ENCODE data around the gene FUT3. TPM values are rescaled to one million over a fixed set of nuclear protein-coding genes. Genes with fewer than 3 reads are reported as not detected.
"Not testable (repeated sequence)": the region's sequence is repeated elsewhere in the genome, so short reads cannot be mapped to it uniquely, and the experiment has no call there.

The FUT3 gene
- total RNA-seq, 1 donor from 2014 or later, result 0.84 TPM

DNA sequence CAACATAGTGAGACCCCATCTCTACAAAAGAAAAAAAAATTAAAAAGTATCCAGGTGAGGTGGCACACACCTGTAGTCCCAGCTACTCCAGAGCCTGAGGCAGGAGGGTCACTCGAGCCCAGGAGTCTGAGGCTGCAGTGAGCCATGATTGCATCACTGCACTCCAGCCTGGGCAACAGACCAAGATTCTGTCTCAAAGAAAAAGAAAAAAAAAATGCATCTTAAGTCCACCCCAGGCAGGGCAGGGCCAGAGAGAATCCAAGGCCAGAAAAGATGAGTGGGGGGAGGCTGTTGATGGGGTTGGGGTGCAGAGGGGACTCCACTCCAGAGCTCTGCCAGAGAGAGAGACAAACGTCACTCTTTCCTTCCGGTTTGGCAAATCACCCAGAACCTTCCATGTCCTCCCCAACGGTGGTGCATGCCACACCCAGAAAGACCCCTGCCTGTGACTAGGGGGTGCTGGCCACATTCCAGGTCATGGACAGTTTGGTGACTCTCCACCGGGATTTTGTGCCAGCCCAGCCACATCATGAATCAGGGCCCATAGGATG is 431 bp downstream of the FUT3 start:
- Histone ChIP-seq H3K9ac (ENCODE audit: low read length) (no peak overlapping the region), H3K4me3 (ENCODE audit: insufficient read depth, low read depth, low read length) (no peak overlapping the region), H3K27me3 (ENCODE audit: insufficient read depth, low read length) (peaks cover 16% of the 10 kb centered on the region), H3K79me2 (ENCODE audit: insufficient read depth, low read length) (no peaks in the 10 kb centered on the region), H3K36me3 (ENCODE audit: insufficient read depth, low read length) (no peaks in the 10 kb centered on the region), H2AFZ (ENCODE audit: low read depth, low read length) (no peak overlapping the region), H3K27ac (ENCODE audit: low read depth, low read length) (no peak overlapping the region), H4K20me1 (ENCODE audit: insufficient read depth, low read length) (no peaks in the 10 kb centered on the region), H3K4me1 (ENCODE audit: insufficient read depth, low read length) (no peaks in the 10 kb centered on the region), H3K9me3 (ENCODE audit: insufficient read depth, low read depth, low read length) (no peaks in the 10 kb centered on the region), H3K4me2 (ENCODE audit: low read length) (no peak overlapping the region)
- peak overlapping the region; percentile 83 for H3K27ac Mint-ChIP-seq (ENCODE audit: unreplicated experiment)
- no peak overlapping the region for H3K4me3 Mint-ChIP-seq (ENCODE audit: unreplicated experiment)
- H3K36me3 Mint-ChIP-seq (ENCODE audit: low read depth, unreplicated experiment), result no peaks in the 10 kb centered on the region
- H3K9me3 Mint-ChIP-seq (ENCODE audit: unreplicated experiment), result peaks cover 2% of the 10 kb centered on the region
- FAIRE-seq (no peak), DNase-seq (ENCODE audit: low read depth) (peak; percentile 46)
- H3K4me1 Mint-ChIP-seq (ENCODE audit: low read depth, unreplicated experiment), result peaks cover 2% of the 10 kb centered on the region
- TF ChIP-seq, protein P1, sequence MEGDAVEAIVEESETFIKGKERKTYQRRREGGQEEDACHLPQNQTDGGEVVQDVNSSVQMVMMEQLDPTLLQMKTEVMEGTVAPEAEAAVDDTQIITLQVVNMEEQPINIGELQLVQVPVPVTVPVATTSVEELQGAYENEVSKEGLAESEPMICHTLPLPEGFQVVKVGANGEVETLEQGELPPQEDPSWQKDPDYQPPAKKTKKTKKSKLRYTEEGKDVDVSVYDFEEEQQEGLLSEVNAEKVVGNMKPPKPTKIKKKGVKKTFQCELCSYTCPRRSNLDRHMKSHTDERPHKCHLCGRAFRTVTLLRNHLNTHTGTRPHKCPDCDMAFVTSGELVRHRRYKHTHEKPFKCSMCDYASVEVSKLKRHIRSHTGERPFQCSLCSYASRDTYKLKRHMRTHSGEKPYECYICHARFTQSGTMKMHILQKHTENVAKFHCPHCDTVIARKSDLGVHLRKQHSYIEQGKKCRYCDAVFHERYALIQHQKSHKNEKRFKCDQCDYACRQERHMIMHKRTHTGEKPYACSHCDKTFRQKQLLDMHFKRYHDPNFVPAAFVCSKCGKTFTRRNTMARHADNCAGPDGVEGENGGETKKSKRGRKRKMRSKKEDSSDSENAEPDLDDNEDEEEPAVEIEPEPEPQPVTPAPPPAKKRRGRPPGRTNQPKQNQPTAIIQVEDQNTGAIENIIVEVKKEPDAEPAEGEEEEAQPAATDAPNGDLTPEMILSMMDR (IDR thresholded peaks at IDR 0.05; ENCODE audit: insufficient read depth, low read depth, low read length), result no peak
- TF ChIP-seq EZH2 (IDR thresholded peaks at IDR 0.05; ENCODE audit: insufficient read depth, low read length), result no peak
- peaks cover 15% of the 10 kb centered on the region for H3K27me3 Mint-ChIP-seq (ENCODE audit: low read depth, unreplicated experiment)

GRCh38 chr19:5850189-5850588 is 1.1 kb downstream of the FUT3 start:
- H3K36me3 Mint-ChIP-seq (ENCODE audit: low read depth, unreplicated experiment), result no peaks in the 10 kb centered on the region
- Histone ChIP-seq H3K27ac (ENCODE audit: low read depth, low read length) (no peak overlapping the region), H3K4me1 (ENCODE audit: insufficient read depth, low read length) (no peaks in the 10 kb centered on the region), H3K9ac (ENCODE audit: low read length) (no peak overlapping the region), H3K4me2 (ENCODE audit: low read length) (no peak overlapping the region), H3K27me3 (ENCODE audit: insufficient read depth, low read length) (peaks cover 10% of the 10 kb centered on the region), H3K36me3 (ENCODE audit: insufficient read depth, low read length) (no peaks in the 10 kb centered on the region), H3K79me2 (ENCODE audit: insufficient read depth, low read length) (no peaks in the 10 kb centered on the region), H2AFZ (ENCODE audit: low read depth, low read length) (no peak overlapping the region), H4K20me1 (ENCODE audit: insufficient read depth, low read length) (no peaks in the 10 kb centered on the region), H3K4me3 (ENCODE audit: insufficient read depth, low read depth, low read length) (no peak overlapping the region), H3K9me3 (ENCODE audit: insufficient read depth, low read depth, low read length) (no peaks in the 10 kb centered on the region)
- no peak overlapping the region for H3K4me3 Mint-ChIP-seq (ENCODE audit: unreplicated experiment)
- FAIRE-seq, result no peak
- peaks cover 15% of the 10 kb centered on the region for H3K27me3 Mint-ChIP-seq (ENCODE audit: low read depth, unreplicated experiment)
- H3K9me3 Mint-ChIP-seq (ENCODE audit: unreplicated experiment), result peaks cover 2% of the 10 kb centered on the region
- TF ChIP-seq, protein P1 (IDR thresholded peaks at IDR 0.05; ENCODE audit: insufficient read depth, low read depth, low read length), result no peak
- TF ChIP-seq EZH2 (IDR thresholded peaks at IDR 0.05; ENCODE audit: insufficient read depth, low read length), result no peak
- no peak overlapping the region for H3K27ac Mint-ChIP-seq (ENCODE audit: unreplicated experiment)
- H3K4me1 Mint-ChIP-seq (ENCODE audit: low read depth, unreplicated experiment), result peaks cover 2% of the 10 kb centered on the region
- DNase-seq (ENCODE audit: low read depth), result no peak

- not testable (repeated sequence) for H3K4me3 Mint-ChIP-seq (ENCODE audit: unreplicated experiment); H3K79me2 ChIP-seq (ENCODE audit: insufficient read depth, low read length); H3K4me1 Mint-ChIP-seq (ENCODE audit: low read depth, unreplicated experiment); H4K20me1 ChIP-seq (ENCODE audit: insufficient read depth, low read length); H3K4me3 ChIP-seq (ENCODE audit: insufficient read depth, low read depth, low read length); H3K9ac ChIP-seq (ENCODE audit: low read length); H3K27me3 Mint-ChIP-seq (ENCODE audit: low read depth, unreplicated experiment); H3K9me3 ChIP-seq (ENCODE audit: insufficient read depth, low read depth, low read length); H3K4me1 ChIP-seq (ENCODE audit: insufficient read depth, low read length); H2AFZ ChIP-seq (ENCODE audit: low read depth, low read length); DNase-seq (ENCODE audit: low read depth); H3K36me3 ChIP-seq (ENCODE audit: insufficient read depth, low read length); H3K36me3 Mint-ChIP-seq (ENCODE audit: low read depth, unreplicated experiment); H3K27ac ChIP-seq (ENCODE audit: low read depth, low read length); H3K4me2 ChIP-seq (ENCODE audit: low read length); H3K9me3 Mint-ChIP-seq (ENCODE audit: unreplicated experiment); H3K27ac Mint-ChIP-seq (ENCODE audit: unreplicated experiment); FAIRE-seq
- H3K27me3 ChIP-seq (ENCODE audit: insufficient read depth, low read length), result peaks cover 13% of the 10 kb centered on the region
Observed at GRCh38 chr19:5848621-5849020, 2.6 kb downstream of the FUT3 start.

DNA sequence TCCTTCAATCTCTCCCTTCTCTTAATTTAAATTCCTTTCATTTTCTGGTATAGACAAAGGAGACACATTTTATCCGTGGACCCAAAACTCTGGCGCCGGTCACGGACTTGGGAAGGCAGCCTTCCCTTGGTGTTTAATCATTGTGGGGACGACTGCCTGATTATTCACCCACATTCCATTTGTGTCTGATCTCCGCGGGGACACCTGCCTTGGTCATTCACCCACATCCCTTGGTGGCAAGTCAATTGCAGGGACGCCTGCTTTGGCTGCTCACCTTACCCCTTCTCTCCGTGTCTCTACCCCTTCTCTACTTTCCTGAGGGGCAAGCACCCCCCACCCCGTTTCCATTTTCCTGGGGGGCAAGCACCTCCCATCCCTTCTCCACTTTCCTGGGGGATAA is 3.4 kb downstream of the FUT3 start:
- not testable (repeated sequence) for H2AFZ ChIP-seq (ENCODE audit: low read depth, low read length); H3K9me3 ChIP-seq (ENCODE audit: insufficient read depth, low read depth, low read length); H3K4me1 ChIP-seq (ENCODE audit: insufficient read depth, low read length); H3K4me3 ChIP-seq (ENCODE audit: insufficient read depth, low read depth, low read length); H3K27ac ChIP-seq (ENCODE audit: low read depth, low read length); H3K79me2 ChIP-seq (ENCODE audit: insufficient read depth, low read length); H3K27me3 Mint-ChIP-seq (ENCODE audit: low read depth, unreplicated experiment); H3K4me3 Mint-ChIP-seq (ENCODE audit: unreplicated experiment); FAIRE-seq; H3K4me2 ChIP-seq (ENCODE audit: low read length); H3K4me1 Mint-ChIP-seq (ENCODE audit: low read depth, unreplicated experiment); H3K36me3 ChIP-seq (ENCODE audit: insufficient read depth, low read length); H4K20me1 ChIP-seq (ENCODE audit: insufficient read depth, low read length); DNase-seq (ENCODE audit: low read depth); H3K9me3 Mint-ChIP-seq (ENCODE audit: unreplicated experiment); H3K36me3 Mint-ChIP-seq (ENCODE audit: low read depth, unreplicated experiment); H3K9ac ChIP-seq (ENCODE audit: low read length); H3K27ac Mint-ChIP-seq (ENCODE audit: unreplicated experiment)
- H3K27me3 ChIP-seq (ENCODE audit: insufficient read depth, low read length), result peaks cover 13% of the 10 kb centered on the region
